GM18511 (cell line): Measurements from ENCODE around the gene GRIK2.

ENCODE experiments used
- ATAC-seq: cut with Tn5 transposase; IDR thresholded peaks from one replicate; pipeline ENCODE4 v1.9.1; 2021; ENCODE audit warnings: mild to moderate bottlenecking, moderate library complexity; ENCODE audit not compliant: unreplicated experiment

Gene GRIK2

GRCh38 chr6:102118034-102118433, 724.5 kb downstream of the GRIK2 start:
- ATAC-seq: no peak
